HG03558 (cell line): Measurements from ENCODE around the gene CALHM4.

Experiments
- ATAC-seq: cut with Tn5 transposase; IDR thresholded peaks from one replicate; pipeline ENCODE4 v1.9.1; 2021; ENCODE audit warnings: moderate number of reproducible peaks; ENCODE audit not compliant: unreplicated experiment; ENCODE audit errors: extremely low read depth

CALHM4 gene

DNA sequence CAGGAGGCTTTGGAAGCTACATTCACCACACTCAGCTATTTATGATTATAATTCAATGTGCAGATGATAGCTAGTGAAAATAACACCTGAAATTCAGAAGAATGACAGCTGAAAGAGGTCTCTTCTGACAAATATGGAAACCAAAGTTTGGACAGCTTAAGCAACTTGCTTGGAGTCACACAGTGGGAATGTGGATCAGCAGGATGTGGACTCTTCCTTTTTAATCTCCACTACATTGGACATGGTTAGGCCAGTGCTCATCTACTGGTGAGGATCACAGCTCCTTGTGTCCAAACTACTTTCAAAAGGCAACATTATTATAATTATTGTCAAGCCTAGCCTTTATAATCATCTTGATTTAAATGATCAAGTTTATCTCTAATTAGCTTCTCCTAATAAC lies 18.4 kb upstream of the CALHM4 start:
- no peak for ATAC-seq

DNA sequence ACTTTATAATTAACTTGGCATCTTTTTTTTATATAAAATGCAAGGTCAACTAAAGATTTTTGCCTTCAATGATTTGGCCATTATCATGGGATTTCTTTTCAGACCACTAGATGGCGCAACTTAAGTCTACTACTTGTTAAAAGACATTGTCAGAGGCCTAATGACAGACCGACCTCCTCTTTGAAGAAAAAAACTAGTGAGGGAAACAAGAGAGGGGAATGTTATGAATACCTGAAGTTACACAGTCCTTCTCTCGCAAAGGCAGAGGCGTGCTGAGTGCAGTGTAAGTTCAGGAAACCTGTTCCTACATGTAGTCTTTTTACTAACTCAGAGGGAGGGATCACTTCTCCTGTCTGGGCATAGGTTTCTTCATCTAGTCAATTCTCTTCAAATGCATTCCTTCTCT lies 17.3 kb upstream of the CALHM4 start:
- no peak for ATAC-seq

DNA sequence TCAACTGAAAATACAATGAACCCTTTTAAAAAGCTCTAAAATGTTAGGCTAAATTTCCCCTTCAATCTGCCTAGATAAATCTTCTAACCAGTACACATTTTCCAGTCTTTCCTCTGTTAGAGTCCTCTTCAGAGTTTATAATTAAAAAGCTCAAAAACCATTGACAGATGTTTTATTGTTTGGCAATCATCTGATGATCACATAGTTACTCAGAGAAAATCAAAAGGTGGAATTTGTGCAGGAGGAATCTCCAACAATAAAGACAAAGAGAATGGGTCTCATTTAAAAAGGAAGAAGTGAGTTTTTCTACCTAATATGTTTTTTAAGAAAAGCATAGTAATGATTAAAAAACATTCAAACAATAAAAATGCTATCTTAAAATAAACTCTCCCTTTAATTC lies 11.1 kb upstream of the CALHM4 start:
- ATAC-seq, result no peak

DNA sequence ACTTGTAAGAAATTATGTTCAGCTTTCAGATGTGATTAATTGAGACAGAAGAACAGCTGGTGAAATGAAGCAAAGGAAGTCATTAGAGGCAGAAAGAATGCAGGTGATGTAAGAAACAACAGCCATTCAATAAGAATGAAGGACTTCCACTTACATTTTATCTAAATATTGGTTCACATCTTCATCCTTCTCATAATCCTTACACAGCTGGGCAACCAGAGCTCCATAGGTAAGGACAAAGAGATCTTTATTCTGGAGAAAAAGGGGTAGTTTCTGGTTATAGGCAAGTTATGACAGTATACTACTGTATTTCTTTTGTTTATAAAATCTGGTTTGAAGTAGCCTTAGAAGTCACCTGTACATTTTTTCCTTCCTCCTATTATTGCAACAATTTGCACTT lies 10.4 kb upstream of the CALHM4 start:
- no peak for ATAC-seq

DNA sequence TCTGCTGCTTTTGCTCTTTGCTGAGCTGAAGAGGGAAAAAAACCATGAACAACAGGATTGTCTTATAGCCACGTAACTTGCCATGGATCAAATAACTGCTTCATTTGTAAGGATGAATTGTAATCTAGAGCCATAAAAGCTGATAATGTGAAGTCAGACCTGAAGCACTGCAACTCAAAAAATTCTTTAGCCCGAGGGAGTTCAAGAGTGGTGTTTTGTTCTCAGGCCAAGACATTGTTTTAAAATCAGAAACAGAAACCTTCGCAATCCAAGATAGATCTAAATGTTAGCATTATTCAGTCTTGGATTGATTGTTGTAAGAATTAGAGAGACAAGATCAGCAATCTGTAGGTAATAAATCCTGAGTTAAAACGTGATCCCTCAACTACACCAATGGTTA lies 7.9 kb upstream of the CALHM4 start, which contains the start of gene TRAPPC3L:
TSS of gene TRAPPC3L (minus strand) at position 34 of the 400 bp plus-strand sequence. CDS start 170 bp downstream, outside the sequence.
- ATAC-seq, result no peak

DNA sequence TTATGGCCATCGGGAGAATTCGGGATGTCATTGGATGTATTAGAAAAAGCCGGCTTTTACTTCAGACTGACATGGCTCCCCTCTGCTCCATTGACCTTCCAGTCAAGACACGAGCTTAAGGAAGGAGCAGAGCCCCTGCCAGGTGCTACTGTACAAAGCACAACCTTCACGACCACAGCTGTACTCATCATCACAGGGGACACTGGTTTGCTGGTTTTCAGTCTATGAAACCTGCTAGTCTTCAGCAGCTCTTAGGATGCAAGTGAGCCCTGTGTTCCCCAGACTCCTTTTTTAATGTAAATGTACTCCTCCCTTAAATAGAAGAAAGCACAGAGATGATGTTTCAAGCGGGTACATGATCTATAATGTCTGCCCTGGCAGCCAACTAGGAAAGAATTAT lies 6.2 kb upstream of the CALHM4 start:
- ATAC-seq, result no peak

DNA sequence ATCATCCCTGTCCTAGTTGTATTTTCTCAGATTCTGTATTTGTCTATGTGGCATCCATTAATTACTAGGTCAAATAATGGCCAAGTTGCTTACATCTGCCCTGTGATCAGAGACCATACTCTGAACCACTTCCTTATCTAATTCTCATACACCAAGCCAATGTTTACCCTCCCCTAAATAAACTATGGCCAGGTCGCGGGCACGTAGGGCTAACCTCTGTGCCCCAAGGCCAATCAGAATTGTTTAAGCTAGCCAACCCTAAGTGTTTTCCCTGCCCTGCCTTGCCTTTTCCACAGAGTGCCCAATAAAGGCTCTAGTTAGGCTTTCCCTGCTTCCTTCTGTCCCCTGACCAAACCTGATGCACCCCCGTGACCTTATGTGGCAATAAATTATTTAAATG lies 2.8 kb upstream of the CALHM4 start:
- ATAC-seq, result no peak

DNA sequence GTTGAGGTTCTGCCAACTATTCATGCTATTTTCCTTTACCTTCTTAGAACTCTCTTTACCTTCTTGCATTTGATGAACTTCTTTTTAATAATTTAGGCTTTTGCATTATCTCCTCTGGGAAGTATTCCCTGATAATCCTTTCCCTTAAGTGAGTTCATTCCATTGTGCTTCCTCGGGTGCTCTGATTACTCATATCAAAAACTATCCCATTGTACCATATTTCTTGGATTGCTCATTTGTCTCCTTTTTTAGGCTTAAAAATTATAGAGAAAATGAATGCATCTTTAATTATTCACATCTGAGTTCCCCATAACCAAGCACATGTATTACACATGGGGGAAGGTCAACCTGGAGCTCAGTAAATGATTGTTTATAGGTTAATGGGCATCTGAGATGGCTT lies 2.5 kb downstream of the CALHM4 start:
- no peak for ATAC-seq

DNA sequence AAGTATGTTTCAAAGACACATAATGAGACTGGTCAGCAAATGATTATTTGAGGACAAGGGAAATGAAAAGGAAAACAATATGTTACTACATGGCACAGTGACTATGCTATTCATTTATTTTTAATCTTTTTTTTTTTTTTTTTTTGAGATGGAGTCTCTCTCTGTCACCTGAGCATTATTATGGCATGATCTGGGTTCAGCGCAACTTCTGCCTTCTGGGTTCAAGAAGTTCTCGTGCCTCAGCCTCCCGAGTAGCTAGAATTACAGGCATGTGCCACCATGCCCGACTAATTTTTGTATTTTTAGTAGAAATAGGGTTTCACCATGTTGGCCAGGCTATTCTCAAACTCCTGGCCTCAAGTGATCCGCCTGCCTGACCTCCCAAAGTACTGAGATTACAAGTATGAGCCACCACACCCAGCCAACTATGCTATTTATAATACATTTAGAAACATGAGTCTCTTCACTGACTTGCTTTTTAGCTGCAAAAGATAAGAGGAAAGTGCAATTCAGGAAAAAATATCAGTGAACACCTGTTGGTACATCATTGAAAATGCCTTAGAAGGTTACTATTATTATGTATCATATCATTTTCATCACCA lies 3.4 kb downstream of the CALHM4 start:
- no peak for ATAC-seq

DNA sequence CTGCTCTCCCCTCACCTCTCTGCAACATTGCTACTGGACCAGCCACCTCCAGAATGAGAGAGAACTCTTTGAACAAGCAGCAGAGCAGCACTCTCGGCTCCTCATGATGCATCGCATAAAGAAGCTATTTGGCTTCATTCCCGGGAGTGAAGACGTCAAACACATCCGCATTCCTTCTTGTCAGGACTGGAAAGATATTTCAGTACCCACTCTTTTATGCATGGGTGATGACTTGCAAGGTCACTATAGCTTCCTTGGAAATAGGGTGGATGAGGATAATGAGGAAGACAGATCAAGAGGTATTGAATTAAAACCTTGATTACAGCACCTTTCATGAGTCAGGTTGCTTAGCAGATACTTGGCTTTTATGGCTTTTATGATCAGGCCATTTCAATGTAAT lies 4.3 kb downstream of the CALHM4 start:
- no peak for ATAC-seq

DNA sequence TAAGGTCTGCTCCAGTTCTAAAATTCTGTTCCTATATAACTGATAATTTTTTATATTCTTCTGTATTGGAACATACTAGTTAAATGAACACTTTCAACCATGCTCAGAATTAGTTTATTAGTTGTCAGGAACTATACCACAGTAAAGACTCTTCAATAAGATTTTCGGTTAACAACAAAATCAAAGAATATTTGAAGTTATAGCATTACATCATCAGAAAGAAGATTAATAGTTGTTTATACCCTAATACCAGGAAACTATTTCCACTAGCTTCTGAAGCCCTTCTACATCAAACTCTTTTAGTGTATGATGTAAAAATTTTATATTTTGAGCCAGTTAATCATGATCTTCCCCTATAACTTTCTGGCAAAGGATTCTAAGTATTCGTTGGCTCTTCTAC lies 6.6 kb downstream of the CALHM4 start:
- no peak for ATAC-seq

DNA sequence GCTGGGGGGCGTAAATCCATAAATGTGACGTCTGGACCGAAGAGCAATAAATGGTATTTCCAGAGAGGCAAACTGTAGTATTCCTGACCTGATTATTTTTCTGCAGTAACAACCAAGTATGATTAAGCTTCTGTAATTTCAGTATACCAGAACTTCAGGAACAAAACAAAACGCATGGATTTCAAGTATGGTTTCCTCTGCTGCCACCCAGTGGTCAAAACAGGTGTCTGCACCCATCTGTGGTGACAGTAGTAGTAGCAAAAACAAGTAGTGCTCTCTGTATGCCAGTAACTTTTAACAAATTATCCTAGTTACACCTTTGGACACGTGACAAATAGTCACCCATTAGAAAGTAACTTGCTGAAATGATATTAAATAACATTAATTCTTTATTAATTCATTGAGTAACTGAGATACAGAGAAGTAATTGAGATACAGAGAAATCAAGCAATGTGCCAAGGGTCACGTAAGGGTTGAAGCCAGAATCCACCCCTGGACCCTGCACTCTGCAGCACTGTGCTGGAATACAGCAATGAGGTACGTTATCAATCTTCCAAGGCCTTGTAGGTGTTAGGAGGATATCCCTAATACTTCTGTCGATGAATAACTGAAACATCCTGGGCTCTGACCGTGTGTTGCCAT lies 7.9 kb downstream of the CALHM4 start:
- no peak for ATAC-seq

DNA sequence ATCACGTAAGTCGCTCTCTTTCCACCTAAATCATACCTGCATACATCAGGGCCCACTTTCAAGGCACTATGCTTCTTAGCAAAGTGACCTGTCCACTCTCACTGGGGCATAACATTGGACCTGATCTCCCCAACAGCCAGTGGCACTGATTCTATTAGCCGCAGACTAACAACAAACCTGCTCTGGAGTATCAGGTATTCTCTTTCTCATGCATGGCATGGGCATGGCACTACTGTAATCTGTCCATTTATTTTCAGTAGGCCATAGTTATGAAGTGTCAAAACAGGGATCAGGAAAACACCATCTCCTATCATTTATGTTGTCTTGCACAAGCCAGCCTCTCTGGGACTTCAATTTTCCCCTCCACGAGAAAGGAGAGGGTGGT lies 8.5 kb downstream of the CALHM4 start:
- no peak for ATAC-seq

DNA sequence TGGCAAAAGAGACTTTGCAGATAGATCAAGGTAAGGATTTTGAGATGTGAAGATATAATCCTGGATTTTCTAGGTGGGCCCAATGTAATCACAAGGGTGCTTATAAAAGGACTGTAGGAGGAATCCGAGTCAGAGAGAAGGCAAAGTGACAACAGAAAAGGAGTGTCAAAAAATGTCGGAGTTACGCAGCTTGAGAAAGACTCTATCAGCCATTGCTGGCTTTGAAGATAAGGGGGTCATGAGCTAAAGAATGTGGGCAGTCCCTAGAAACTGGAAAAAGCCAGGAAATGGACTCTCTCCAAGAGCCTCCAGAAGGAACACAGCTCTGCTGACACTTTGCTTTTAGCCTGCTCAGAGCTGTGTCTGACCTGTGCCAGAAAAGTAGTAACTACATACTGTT lies 9.1 kb downstream of the CALHM4 start:
- no peak for ATAC-seq

DNA sequence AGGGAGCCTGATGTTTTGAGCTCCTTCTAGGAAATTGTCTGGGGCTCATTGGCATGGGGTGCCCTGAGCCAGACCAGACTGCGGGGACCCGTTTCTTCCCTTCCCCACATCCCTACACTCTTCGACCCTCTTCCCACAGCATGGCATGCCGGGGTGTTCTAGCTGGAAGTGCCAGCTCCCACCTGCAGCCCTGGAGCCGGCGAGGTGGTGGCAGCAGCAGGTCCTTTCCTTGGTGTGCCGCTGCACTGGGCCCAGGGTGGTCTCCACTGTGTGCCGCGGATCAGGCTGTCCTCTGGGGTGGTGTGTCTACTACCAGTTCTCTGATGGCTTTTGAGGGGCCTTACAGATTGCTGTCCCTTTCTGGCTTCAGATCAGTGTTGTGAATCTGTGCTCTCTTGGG lies 10.3 kb downstream of the CALHM4 start:
- ATAC-seq, result no peak

DNA sequence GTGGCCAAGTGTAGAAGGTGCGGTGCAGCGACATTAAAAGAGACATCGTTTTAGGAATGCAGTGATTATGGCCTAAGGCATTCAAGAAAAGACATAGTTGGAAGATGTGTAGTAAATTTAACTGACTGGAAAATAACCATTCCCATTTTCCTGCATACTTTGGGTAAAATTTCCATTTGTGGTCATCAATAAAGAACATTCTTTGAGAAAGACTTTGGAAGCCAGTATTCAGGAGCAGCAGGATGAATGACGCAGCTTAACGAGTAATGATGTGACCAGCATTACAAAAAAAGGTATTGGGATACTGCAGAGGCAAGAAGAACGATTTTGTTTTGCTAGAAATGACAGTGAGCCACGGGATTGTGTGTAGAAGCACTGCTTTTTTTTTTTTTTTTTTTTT lies 10.8 kb downstream of the CALHM4 start:
- ATAC-seq, result no peak

DNA sequence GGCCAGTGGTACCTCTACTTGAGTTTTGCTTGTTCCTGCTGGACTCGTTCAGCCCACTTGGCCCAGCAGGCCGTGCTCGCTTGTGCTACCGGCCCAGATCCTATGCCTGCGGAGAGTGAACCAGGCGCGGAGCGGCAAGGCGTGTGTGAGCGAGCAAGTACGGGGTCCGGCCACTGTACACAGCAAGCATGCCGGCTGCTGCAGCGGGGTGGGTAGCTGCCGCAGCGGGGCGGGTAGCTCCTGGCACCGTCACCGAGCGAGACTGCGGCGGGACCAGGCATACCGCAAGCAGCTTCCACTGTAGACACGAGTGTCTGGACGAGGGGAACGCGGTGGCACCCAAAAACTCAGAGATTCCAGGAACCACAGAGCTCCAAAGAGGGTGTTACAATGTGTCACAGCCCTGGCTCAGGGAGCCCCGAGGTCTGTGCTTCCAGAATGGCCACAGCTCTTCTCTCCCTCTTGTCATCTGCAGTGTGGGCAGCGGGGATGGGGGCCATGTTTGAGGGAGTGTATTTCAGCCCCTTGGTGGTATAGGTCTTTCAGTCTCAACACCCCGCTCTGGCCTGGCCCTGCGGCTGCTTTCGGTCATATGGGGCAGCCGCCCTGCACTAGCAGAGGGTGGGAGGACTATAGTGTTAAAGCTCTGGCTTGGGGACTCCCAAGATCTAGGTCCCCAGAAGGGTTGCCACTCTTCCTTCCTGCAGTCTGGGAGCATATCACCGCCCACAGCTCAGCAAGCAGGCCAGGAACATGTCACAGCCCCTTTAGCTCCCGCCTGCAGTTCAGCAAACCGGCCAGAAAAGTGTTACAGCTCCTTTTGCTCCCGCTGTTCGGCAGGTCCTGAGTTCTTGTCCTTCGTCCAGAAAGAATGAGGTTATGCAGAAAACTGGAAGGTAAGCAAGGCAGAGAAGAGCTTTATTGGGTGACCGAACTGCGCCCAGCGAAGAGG lies 11.6 kb downstream of the CALHM4 start:
- ATAC-seq, result no peak

DNA sequence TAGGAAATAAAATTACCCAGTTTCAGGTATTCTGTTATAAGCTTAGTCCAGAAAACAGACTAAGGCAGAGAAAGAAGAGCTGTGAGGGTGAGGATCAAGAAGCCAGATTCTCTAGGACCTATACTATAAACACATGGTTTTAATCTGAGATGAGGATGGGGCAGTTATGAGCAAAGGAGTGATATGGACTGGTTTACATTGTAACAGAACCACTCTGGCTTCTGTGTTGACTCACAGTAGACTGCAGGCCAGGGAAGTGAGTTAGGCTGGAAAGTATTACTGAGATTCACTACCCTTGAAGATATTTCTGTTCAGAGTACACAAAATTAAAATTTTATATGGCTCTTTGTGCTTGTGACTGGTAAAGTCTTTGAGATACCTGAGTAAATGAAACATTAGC lies 14.6 kb downstream of the CALHM4 start:
- no peak for ATAC-seq

DNA sequence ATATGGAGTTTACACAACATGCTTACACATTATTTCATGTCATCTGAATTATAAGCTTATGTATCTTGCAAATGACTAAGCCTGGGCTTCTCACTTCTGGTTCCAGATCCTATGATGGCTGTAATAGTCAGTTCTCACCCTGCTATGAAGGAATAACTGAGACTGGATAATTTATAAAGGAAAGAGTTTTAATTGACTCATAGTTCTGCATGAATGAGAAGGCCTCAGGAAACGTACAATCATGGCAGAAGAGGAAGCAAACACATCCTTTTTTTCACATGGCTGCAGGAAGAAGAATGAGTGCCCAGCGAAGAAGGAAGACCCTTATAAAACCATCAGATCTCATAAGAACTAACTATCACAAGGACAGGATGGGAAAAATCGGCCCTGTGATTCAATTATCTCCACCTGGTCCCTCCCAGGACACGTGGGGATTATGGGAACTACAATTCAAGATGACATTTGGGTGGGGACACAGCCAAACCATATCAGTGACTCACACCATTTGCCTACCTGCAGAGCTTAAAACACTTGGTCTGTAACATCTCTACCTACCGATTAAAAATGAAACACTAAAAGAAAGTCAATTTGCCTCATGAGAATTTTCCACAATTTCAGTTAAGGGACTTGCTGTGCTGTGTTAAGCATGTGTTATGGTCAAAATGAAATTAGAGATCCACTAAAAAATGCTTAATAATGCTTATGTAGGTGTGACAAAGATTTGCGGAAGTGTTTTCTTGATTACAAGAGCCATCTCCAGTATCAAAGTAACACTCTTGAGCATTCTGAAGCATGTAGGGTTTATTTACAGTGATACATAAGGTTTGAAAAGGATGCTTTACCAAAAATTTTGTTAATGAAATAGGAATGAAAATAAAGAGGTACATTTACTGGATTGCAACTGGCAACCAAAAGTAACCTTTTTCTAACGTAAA lies 15.5 kb downstream of the CALHM4 start:
- no peak for ATAC-seq
